EH (cell line): ENCODE measurements around the gene EEF2KMT.
A peak's percentile ranks its signal among the peaks of the same experiment; 100 is the strongest.
"Not testable (repeated sequence)": the region's sequence is repeated elsewhere in the genome, so short reads cannot be mapped to it uniquely, and the experiment has no call there.

Experiments used
- DNase-seq: peaks from one replicate; pipeline ENCODE4 v3.0.0-alpha.2; 2015; ENCODE audit warnings: low read depth

EEF2KMT gene, protein sequence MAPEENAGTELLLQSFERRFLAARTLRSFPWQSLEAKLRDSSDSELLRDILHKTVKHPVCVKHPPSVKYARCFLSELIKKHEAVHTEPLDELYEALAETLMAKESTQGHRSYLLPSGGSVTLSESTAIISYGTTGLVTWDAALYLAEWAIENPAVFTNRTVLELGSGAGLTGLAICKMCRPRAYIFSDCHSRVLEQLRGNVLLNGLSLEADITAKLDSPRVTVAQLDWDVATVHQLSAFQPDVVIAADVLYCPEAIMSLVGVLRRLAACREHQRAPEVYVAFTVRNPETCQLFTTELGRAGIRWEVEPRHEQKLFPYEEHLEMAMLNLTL

GRCh38 chr16:5097470-5098220 is at the start of gene EEF2KMT:
EEF2KMT (minus strand) TSS chr16:5097795; CDS start chr16:5097739, 56 bp downstream.
- DNase-seq = peak; percentile 100

DNA sequence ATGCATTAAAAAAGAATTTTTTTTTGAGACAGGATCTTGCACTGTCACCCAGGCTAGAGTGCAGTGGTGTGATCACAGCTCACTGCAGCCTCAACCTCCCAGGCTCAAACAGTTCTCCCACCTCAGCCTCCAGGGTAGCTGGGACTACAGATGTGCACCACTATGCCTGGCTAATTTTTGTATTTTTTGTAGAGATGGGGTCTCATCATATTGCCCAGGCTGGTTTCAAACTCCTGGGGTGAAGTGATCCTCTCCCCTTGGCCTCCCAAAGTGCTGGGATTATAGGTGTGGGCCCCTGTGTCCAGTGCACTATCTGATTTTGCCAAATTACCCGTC is 47.0 kb upstream of the EEF2KMT start:
- DNase-seq = not testable (repeated sequence)

- DNase-seq = no peak
Measured at GRCh38 chr16:5143761-5144620, 46.4 kb upstream of the EEF2KMT start.

- DNase-seq = not testable (repeated sequence)
Measured at GRCh38 chr16:5140151-5140550, 42.6 kb upstream of the EEF2KMT start.

GRCh38 chr16:5134739-5135452 is 37.3 kb upstream of the EEF2KMT start:
- not testable (repeated sequence) for DNase-seq

GRCh38 chr16:5132915-5133600 is 35.5 kb upstream of the EEF2KMT start:
- DNase-seq = not testable (repeated sequence)

DNA sequence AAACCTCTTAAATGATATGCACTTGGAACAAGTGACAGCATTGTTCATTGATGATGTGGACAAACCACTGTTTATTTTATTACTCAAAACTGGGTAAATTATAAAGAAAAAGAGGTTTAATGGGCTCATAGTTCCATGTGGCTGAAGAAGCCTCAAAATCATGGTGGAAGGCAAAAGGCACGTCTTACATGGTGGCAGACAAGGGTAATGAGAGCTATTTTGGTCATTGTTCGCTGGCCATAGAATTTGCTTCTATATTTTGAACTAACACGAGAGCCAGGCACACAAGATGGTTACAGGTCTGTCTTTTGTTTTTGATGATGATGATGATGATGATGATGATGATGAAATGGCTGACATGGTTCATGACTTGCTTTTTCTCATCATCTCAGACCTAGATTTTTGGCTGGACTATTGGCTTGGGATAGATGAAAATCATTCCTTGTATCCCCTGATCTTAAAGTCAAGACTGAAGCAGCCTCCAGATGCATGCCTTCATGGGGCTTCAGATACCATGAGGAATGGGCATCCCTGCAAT is 33.9 kb upstream of the EEF2KMT start:
- DNase-seq = not testable (repeated sequence)

DNA sequence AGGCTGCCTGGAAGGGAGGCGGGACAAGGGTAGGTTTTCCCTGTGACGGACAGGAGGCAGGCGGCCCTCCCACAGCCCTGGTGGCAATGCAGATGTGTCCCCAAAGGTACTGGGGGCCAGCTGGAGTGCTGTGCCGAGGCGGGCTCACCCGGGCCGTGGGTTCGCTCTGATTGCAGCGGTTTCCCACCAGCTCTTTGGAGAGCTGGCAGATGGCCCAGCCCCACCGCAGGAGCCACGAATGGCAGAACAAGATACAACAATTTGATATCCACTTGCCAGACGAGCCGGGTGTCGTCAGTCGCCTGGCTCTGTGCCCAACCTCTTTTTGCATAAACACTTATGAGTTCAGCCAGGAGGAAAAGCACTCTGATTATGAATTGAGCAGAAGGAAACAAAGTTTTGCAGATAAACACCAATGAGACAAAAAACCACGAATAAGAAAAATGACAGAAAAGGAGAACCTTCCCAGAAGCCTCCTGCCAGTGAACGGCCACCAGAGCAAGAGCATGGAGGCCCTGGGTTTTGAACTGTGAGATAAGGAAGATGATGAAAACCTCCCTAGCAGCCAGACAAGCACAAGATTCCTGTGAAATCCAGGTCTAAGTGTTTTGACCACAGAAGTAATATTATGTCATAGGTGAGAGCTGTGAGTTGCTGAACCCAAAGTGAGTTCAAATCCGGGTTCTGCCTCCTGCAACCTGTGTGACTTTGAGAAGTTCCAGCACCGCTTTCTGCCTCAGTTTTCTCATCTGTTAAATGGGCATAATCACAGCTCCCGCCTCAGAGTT is 19.9 kb upstream of the EEF2KMT start:
- DNase-seq = not testable (repeated sequence)

GRCh38 chr16:5116780-5117295 is 19.2 kb upstream of the EEF2KMT start:
- DNase-seq = not testable (repeated sequence)

GRCh38 chr16:5110933-5111332 is 13.3 kb upstream of the EEF2KMT start:
- DNase-seq = not testable (repeated sequence)

- DNase-seq = no peak
Measured at GRCh38 chr16:5108505-5109158, 11.0 kb upstream of the EEF2KMT start.

- not testable (repeated sequence) for DNase-seq
Measured at GRCh38 chr16:5105039-5105438, 7.4 kb upstream of the EEF2KMT start.

GRCh38 chr16:5103296-5104032 is 5.9 kb upstream of the EEF2KMT start:
- not testable (repeated sequence) for DNase-seq

- not testable (repeated sequence) for DNase-seq
Measured at GRCh38 chr16:5099174-5099573, 1.6 kb upstream of the EEF2KMT start.

DNA sequence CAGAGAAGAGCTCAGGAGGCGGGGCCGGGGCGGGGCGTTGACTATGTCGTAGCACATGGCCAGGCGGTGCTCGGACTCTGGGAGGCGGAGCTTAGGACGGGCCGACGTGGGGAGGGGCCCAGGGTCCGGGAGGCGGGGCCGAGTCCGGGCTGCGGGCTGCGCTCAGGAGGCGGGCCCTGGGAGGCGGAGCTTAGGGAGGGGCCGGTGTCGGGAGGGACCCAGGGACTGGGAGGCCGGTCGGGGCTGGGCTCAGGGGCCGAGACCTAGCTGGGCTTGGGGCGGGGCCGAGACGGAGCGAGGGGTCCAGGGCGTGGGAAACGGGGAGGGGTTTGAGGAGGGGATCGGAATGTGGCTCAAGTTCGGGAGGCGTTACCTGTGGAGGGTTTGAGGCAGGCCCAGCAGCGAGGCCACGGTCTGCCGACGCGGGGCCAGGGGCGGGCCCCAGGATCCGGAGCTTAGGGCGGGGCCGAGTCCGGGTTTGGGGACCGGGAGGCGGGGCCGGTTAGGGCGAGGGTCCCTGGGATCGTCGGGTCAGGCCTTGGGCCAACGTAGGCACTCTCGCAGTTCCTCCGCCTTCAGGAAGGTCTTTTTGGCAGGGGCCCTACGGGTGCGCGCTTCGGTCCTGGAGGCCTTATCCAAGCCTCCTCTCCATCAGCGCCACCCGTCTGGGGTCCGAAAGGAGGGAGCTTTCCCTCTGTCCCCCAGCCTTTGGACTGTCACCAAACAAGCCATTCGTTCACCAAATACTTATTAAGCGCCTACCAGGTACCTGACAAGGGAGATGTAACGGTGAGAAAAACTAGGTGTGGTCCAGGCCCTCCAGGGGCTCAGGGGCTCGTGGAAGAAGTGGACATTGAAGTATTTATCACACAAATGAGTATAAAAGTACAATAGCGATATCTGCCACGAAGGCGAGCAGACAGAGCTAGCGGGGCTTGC is 895 bp upstream of the EEF2KMT start:
- peak; percentile 74 for DNase-seq

DNA sequence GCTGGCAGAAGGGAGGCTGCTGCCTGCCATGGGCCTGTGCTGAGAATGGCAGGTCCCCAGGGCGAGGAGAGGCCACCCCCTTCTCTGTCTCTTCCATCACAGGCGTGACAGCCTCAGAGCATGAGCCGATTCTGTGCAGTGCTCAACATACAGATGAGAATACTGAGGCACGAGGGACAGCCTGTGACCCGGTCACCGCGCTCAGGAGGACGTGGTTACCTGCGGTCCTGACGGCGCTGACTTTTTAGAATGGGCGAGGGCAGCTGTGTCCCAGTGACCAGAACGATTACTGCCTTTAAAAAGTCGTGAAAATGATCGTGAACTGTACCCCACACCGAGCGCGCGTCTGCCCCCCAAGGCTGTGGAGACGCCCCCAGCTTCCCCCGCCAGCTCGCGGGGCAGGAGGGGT is 530 bp downstream of the EEF2KMT start:
- not testable (repeated sequence) for DNase-seq

- DNase-seq = peak; percentile 44
Measured at GRCh38 chr16:5096437-5097060, 1.0 kb downstream of the EEF2KMT start.
